ENCODE data around the gene SFTA2. TPM values are rescaled to one million over a fixed set of nuclear protein-coding genes. Genes with fewer than 3 reads are reported as not detected.
A peak's percentile ranks its signal among the peaks of the same experiment; 100 is the strongest.

Gene SFTA2
- total RNA-seq = 10 to 100 TPM in 1 of 5 donors, 1 to 10 TPM in 1, not detected in 3; 2.8 to 15.2 TPM
- polyA plus RNA-seq = 10 to 100 TPM; 10.2 to 94.7 (median 44.1) TPM
- long read RNA-seq, donor 1, transcript SFTA2-201 (3 exons, 451 nt) = major isoform, 5 of 5 reads
- long read RNA-seq, donor 1, partial matches to known transcripts = 0 of 5 reads
- long read RNA-seq, donor 1, other reads (novel, unspliced or antisense) = 0 of 5 reads
- long read RNA-seq, donor 2, partial matches to known transcripts = 142 of 145 reads
- long read RNA-seq, donor 2, other reads (novel, unspliced or antisense) = 0 of 145 reads
- long read RNA-seq, donor 3 = 0 reads
- long read RNA-seq, donor 4 = 0 reads
- long read RNA-seq, donor 5, partial matches to known transcripts = 0 of 1 reads
- long read RNA-seq, donor 5, other reads (novel, unspliced or antisense) = 0 of 1 reads
- long read RNA-seq, donor 6, transcript SFTA2-201 (3 exons, 451 nt) = major isoform, 7 of 7 reads
- long read RNA-seq, donor 6, partial matches to known transcripts = 0 of 7 reads
- long read RNA-seq, donor 6, other reads (novel, unspliced or antisense) = 0 of 7 reads
- long read RNA-seq, donor 7, transcript SFTA2-201 (3 exons, 451 nt) = major isoform, 8 of 22 reads
- long read RNA-seq, donor 7, partial matches to known transcripts = 12 of 22 reads
- long read RNA-seq, donor 7, other reads (novel, unspliced or antisense) = 0 of 22 reads
- long read RNA-seq, donor 8 = 0 reads
- long read RNA-seq, donor 9, partial matches to known transcripts = 0 of 1 reads
- long read RNA-seq, donor 9, other reads (novel, unspliced or antisense) = 0 of 1 reads
- long read RNA-seq, donor 10, partial matches to known transcripts = 0 of 1 reads
- long read RNA-seq, donor 10, other reads (novel, unspliced or antisense) = 0 of 1 reads

DNA sequence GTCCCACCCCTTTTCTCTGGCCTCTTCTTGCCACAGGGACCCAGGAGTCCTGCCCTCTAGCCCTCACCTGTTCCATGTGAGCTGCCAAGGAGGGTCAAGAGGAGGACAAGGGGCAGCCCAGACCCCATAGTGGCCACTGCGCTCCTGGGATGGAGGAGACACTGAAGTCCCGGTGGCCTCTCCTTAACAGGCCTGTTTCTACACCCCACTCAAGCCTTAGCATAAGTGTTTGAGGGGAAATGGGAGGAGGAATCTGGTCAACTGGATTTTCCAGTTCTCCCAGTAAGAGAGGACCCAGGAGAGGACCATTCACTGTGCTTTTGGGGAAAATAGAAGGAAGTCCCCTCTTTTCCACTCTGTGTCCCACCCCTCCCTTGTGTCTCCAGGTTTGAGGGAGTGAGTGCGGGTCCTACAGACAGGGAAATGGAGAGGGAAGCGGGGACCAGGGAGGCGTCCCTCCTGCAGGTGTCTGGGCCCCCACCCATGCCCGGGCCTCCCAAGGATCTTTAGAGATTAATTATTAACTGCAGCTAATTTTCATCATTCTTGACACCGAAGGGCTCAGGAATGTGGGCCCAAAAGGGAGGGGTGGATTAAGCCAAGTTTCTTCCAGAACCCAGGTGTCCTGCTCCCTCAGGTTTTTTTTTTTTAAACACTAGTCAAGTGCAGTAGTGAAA is at the start of gene SFTA2:
Gene SFTA2 (minus strand): TSS at position 202 of the 677 bp plus-strand sequence. CDS start 74 bp downstream, at position 128.
- peak in 1 of 2 donors; percentile 40 for DNase-seq
- 47 to 64% (median 54%) methylated on average over 7 of the region's 7 CpGs for WGBS, 5 donors
- no peak for TF ChIP-seq POLR2A (IDR thresholded peaks at IDR 0.05)
- TF ChIP-seq POLR2AphosphoS5 (IDR thresholded peaks at IDR 0.05) = no peak
- TF ChIP-seq EP300 (IDR thresholded peaks at IDR 0.05) = no peak
- TF ChIP-seq, protein P1, sequence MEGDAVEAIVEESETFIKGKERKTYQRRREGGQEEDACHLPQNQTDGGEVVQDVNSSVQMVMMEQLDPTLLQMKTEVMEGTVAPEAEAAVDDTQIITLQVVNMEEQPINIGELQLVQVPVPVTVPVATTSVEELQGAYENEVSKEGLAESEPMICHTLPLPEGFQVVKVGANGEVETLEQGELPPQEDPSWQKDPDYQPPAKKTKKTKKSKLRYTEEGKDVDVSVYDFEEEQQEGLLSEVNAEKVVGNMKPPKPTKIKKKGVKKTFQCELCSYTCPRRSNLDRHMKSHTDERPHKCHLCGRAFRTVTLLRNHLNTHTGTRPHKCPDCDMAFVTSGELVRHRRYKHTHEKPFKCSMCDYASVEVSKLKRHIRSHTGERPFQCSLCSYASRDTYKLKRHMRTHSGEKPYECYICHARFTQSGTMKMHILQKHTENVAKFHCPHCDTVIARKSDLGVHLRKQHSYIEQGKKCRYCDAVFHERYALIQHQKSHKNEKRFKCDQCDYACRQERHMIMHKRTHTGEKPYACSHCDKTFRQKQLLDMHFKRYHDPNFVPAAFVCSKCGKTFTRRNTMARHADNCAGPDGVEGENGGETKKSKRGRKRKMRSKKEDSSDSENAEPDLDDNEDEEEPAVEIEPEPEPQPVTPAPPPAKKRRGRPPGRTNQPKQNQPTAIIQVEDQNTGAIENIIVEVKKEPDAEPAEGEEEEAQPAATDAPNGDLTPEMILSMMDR (IDR thresholded peaks at IDR 0.05) = no peak
- Histone ChIP-seq H3K27ac (peak within 1 kb of the TSS; percentile 2 to 76 (median 60)), H3K4me3 (no peak within 1 kb of the TSS), H3K9me3 (peaks cover 3 to 10% (median 10%) of the 10 kb centered on the region in 4 donors), H3K36me3 (peaks cover 0 to 13% (median under 1%) of the 10 kb centered on the region in 4 donors), H3K4me1 (peaks cover 3 to 17% (median 6%) of the 10 kb centered on the region in 4 donors), H3K27me3 (no peaks in the 10 kb centered on the region)
- intact Hi-C loops (cut with DNase I; ENCODE audit: low total_unique reads) = no loop called here

DNA sequence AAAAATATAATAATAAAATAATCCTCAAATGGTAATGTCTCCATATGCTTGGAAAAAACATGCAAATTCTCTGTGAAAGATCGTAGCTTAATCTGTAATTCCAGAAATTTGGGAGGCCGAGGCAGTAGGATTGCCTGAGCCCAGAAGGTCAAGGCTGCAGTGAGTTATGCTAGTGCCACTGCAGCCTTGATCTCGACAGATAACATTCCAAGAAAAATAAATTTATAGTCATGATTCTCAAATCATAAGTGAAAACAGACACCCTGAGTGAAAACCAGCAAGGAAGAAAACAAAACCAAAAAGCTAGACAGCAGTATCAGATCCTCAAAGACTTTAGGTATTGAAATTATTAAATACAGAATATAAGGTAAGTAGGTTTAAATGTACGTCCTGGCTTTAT is 47.7 kb upstream of the SFTA2 start:
- intact Hi-C loops (cut with DNase I; ENCODE audit: low total_unique reads) = no loop called here
- no peak overlapping the region for H3K4me3 ChIP-seq
- H3K9me3 ChIP-seq = no peaks in the 10 kb centered on the region
- peaks cover 0 to 24% (median 18%) of the 10 kb centered on the region in 4 donors for H3K4me1 ChIP-seq
- no peaks in the 10 kb centered on the region for H3K36me3 ChIP-seq
- DNase-seq = no peak
- WGBS, 5 donors = 68 to 79% (median 75%) methylated on average over 4 of the region's 4 CpGs
- no peak overlapping the region for H3K27ac ChIP-seq
- no peaks in the 10 kb centered on the region for H3K27me3 ChIP-seq
- TF ChIP-seq, protein P1 (IDR thresholded peaks at IDR 0.05) = no peak
- TF ChIP-seq POLR2A (IDR thresholded peaks at IDR 0.05) = no peak
- no peak for TF ChIP-seq POLR2AphosphoS5 (IDR thresholded peaks at IDR 0.05)
- no peak for TF ChIP-seq EP300 (IDR thresholded peaks at IDR 0.05)

DNA sequence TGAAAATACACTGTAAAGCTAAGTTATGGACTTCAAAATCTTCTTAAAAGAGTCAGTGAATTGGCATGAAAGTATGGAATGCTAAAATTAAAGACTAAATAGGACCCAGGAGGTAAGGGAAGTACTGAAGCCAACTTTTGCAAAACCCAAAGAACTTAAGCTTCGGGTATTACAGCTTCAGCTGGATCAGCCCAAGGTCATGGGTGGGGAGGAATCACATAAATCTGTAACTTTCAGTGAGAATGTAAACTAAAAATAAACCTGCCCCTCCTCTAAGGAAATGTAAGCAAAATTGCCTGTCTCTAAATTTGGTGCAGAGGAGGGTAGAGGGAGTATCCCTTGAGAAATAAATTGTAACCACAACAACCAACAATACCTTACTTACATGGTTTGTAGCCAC is 47.2 kb upstream of the SFTA2 start:
- H3K27me3 ChIP-seq = no peaks in the 10 kb centered on the region
- no peak overlapping the region for H3K27ac ChIP-seq
- H3K4me3 ChIP-seq = no peak overlapping the region
- intact Hi-C loops (cut with DNase I; ENCODE audit: low total_unique reads) = no loop called here
- peaks cover 0 to 24% (median 18%) of the 10 kb centered on the region in 4 donors for H3K4me1 ChIP-seq
- peak in 1 of 2 donors; percentile 32 for DNase-seq
- H3K9me3 ChIP-seq = no peaks in the 10 kb centered on the region
- TF ChIP-seq, protein P1 (IDR thresholded peaks at IDR 0.05) = no peak
- TF ChIP-seq POLR2A (IDR thresholded peaks at IDR 0.05) = no peak
- no peak for TF ChIP-seq EP300 (IDR thresholded peaks at IDR 0.05)
- TF ChIP-seq POLR2AphosphoS5 (IDR thresholded peaks at IDR 0.05) = no peak
- 46 to 75% (median 50%) methylated on average over 1 of the region's 1 CpG for WGBS, 5 donors
- H3K36me3 ChIP-seq = no peaks in the 10 kb centered on the region
